B cell (primary cell): ENCODE measurements around the gene RBBP8NL. TPM values are rescaled to one million over a fixed set of nuclear protein-coding genes. Genes with fewer than 3 reads are reported as not detected.

Experiments used
- ATAC-seq: fragments of 200-7000 bp; cut with Tn5 transposase; one replicate; pipeline ENCODE4 v1.10.0; 2021; ENCODE audit warnings: low read depth, mild to moderate bottlenecking, moderate number of reproducible peaks, moderate library complexity
- CTCF ChIA-PET: fragments of 350-600 bp; sonication (Branson Sonifier 250); formaldehyde crosslinking; loops from one replicate; lab custom pipeline; 2021; ENCODE audit warnings: antibody characterized with exemption, inconsistent platforms; lab: Charles Lee
- POLR2A ChIA-PET: fragments of 350-600 bp; sonication (Branson Sonifier 250); formaldehyde crosslinking; loops from one replicate; lab custom pipeline; 2021; ENCODE audit warnings: antibody characterized with exemption; lab: Charles Lee
- DNase-seq: peaks from one replicate; pipeline ENCODE4 v3.0.0; 2013
- H2AFZ ChIP-seq: 2 replicates; pipeline ENCODE4 v1.6.1; 2012; ENCODE audit warnings: mild to moderate bottlenecking, low read depth, low read length; ENCODE audit not compliant: insufficient read depth, poor library complexity, severe bottlenecking
- H3K27ac ChIP-seq, 2 donors: 1 replicate in 1 of 2; 2 replicates in 1 of 2; pipeline ENCODE4 v1.5.1; 2012 to 2013; ENCODE audit warnings: low read length in 2 of 2, mild to moderate bottlenecking in 2 of 2, moderate library complexity in 1 of 2
- H3K27me3 ChIP-seq, 4 experiments: fragments of 200-600 bp in 1 of 4; sonication (generic) in 1 of 4; replicated peaks in 1 of 4; 1 replicate in 2 of 4; 2 replicates in 2 of 4; pipeline versions ENCODE4 v1.6.1 to v1.7.0; 2013 to 2016; ENCODE audit warnings: low read length in 3 of 4, mild to moderate bottlenecking in 2 of 4, mixed read lengths in 1 of 4, moderate library complexity in 1 of 4; ENCODE audit not compliant: insufficient read depth in 4 of 4, control insufficient read depth in 3 of 4; ENCODE audit errors: control extremely low read depth in 1 of 4
- H3K36me3 ChIP-seq, 2 experiments: replicated peaks in 1 of 2; 1 replicate in 1 of 2; 2 replicates in 1 of 2; pipeline versions ENCODE4 v1.6.1 to v1.7.1; 2013; ENCODE audit warnings: low read length in 1 of 2; ENCODE audit not compliant: insufficient read depth in 2 of 2, control insufficient read depth in 1 of 2; ENCODE audit errors: control extremely low read depth in 1 of 2, extremely low read depth in 1 of 2
- H3K4me1 ChIP-seq, 2 donors: fragments of 200-600 bp in 1 of 2; sonication (generic) in 1 of 2; 1 replicate in 1 of 2; 2 replicates in 1 of 2; pipeline versions ENCODE4 v1.5.1 to v1.6.1; 2013 to 2017; ENCODE audit warnings: low read length in 2 of 2; ENCODE audit not compliant: control insufficient read depth in 2 of 2, insufficient read depth in 2 of 2
- H3K4me2 ChIP-seq: replicated peaks from 2 replicates; pipeline ENCODE3; 2012; ENCODE audit warnings: mild to moderate bottlenecking, low read depth, low read length; ENCODE audit not compliant: poor library complexity, severe bottlenecking
- H3K4me3 ChIP-seq, 5 experiments: fragments of 200-600 bp in 1 of 5; sonication (generic) in 1 of 5; 1 replicate in 3 of 5; 2 replicates in 2 of 5; pipeline versions ENCODE4 v1.5.1 to v1.7.0; 2011 to 2016; ENCODE audit warnings: low read length in 4 of 5, mild to moderate bottlenecking in 4 of 5, low read depth in 2 of 5, control low read depth in 1 of 5, moderate library complexity in 1 of 5; ENCODE audit not compliant: insufficient read depth in 1 of 5; ENCODE audit errors: control extremely low read depth in 1 of 5, extremely low read depth in 1 of 5
- H3K79me2 ChIP-seq: fragments of 200-600 bp; sonication (generic); one replicate; pipeline ENCODE4 v1.6.0; 2016; ENCODE audit warnings: low read length; ENCODE audit not compliant: control insufficient read depth, insufficient read depth
- H3K9ac ChIP-seq: fragments of 200-600 bp; sonication (generic); 2 replicates; pipeline ENCODE4 v1.6.1; 2017; ENCODE audit warnings: mild to moderate bottlenecking, low read length, moderate library complexity
- H3K9me3 ChIP-seq, 3 donors: one replicate each; pipeline versions ENCODE4 v1.6.1 to v1.7.1; 2013; ENCODE audit warnings: low read length in 2 of 3; ENCODE audit not compliant: control insufficient read depth in 2 of 3, insufficient read depth in 1 of 3; ENCODE audit errors: control extremely low read depth in 1 of 3
- H4K20me1 ChIP-seq: 2 replicates; pipeline ENCODE4 v1.6.0; 2012; ENCODE audit warnings: mild to moderate bottlenecking, low read length; ENCODE audit not compliant: insufficient read depth, control insufficient read depth, poor library complexity, severe bottlenecking
- H3K27ac Mint-ChIP-seq: one replicate; pipeline ENCODE4 v1.8.0; 2021; ENCODE audit warnings: mixed read lengths
- H3K27me3 Mint-ChIP-seq: one replicate; pipeline ENCODE4 v1.8.0; 2021; ENCODE audit warnings: mixed read lengths
- H3K4me1 Mint-ChIP-seq: one replicate; pipeline ENCODE4 v1.8.0; 2021; ENCODE audit warnings: mixed read lengths
- H3K4me3 Mint-ChIP-seq: one replicate; pipeline ENCODE4 v1.8.0; 2021; ENCODE audit warnings: mixed read lengths
- H3K9me3 Mint-ChIP-seq: one replicate; pipeline ENCODE4 v1.8.0; 2022; ENCODE audit warnings: mixed read lengths; ENCODE audit not compliant: insufficient read depth
- CTCF ChIP-seq: fragments of 200-600 bp; IDR thresholded peaks from one replicate; pipeline ENCODE4 v1.8.0; 2022; ENCODE audit warnings: antibody characterized with exemption, mild to moderate bottlenecking
- EZH2 ChIP-seq: IDR thresholded peaks from 2 replicates; pipeline ENCODE4 v1.6.1; 2012; ENCODE audit warnings: borderline replicate concordance, low read depth, mild to moderate bottlenecking, moderate library complexity, low read length; ENCODE audit not compliant: insufficient read depth, poor library complexity, severe bottlenecking
- WGBS: methylation state at CpG from one replicate; pipeline ENCODE4 v1.1.5; 2013; ENCODE audit warnings: missing lambda C conversion rate; ENCODE audit not compliant: insufficient coverage; 5-methylcytosine and 5-hydroxymethylcytosine counted together
- intact Hi-C: fragments of 100-400 bp; cut with micrococcal nuclease; formaldehyde crosslinking; loops from one replicate; pipeline ENCODE4 v1.10.0; 2022
- polyA plus RNA-seq: library from polyadenylated mRNA; depleted of rRNA; stranded (reverse); fragments of >200 nt; gene quantifications from 2 replicates; pipeline ENCODE4 v1.2.3, GENCODE V29; 2012
- total RNA-seq, 2 donors: library from RNA; stranded (reverse); fragments of 120-200 nt in 1 of 2; gene quantifications; 1 replicate in 1 of 2; 2 replicates in 1 of 2; pipeline versions ENCODE4 v1.2.3 to v1.2.4, GENCODE V29; 2013 to 2022

Gene RBBP8NL
- total and polyA plus RNA-seq, 2 donors (not counting 1 experiment from before 2014, with no cell fraction given), result not detected

GRCh38 chr20:62370807-62371587 lies 56.3 kb downstream of the RBBP8NL start:
- H3K36me3 ChIP-seq, result no peaks in the 10 kb centered on the region
- H3K4me1 ChIP-seq, result peaks cover 22 to 27% of the 10 kb centered on the region in 2 donors
- H3K9ac ChIP-seq, result no peak overlapping the region
- no peak for TF ChIP-seq EZH2
- no peak for TF ChIP-seq CTCF
- peaks cover 0 to 44% (median 12%) of the 10 kb centered on the region in 4 experiments for H3K27me3 ChIP-seq
- H3K4me3 ChIP-seq, result no peak overlapping the region
- H3K4me3 Mint-ChIP-seq, result no peak overlapping the region
- intact Hi-C loops, result no loop called here
- ChIA-PET POLR2A (no interaction called here), CTCF (interaction anchor here (1.1 kb wide), 1 partner anchor 11 kb away, joined by 4 read pairs; no protein-coding TSS in a partner anchor)
- no peak for ATAC-seq
- no peak overlapping the region for H3K4me2 ChIP-seq
- H3K9me3 ChIP-seq, result peaks cover 0 to 4% (median 0%) of the 10 kb centered on the region in 3 donors
- 76% methylated on average over 17 of the region's 18 CpGs for WGBS
- no peaks in the 10 kb centered on the region for H3K79me2 ChIP-seq
- H3K9me3 Mint-ChIP-seq, result no peaks in the 10 kb centered on the region
- H2AFZ ChIP-seq, result no peak overlapping the region
- no peak for DNase-seq
- no peak overlapping the region for H3K27ac Mint-ChIP-seq
- peaks cover 6% of the 10 kb centered on the region for H3K27me3 Mint-ChIP-seq
- no peak overlapping the region for H3K27ac ChIP-seq
- H3K4me1 Mint-ChIP-seq, result peaks cover 11% of the 10 kb centered on the region
- H4K20me1 ChIP-seq, result no peaks in the 10 kb centered on the region
